SJSA1 (cell line): ENCODE data around the gene P2RX6. TPM values are rescaled to one million over a fixed set of nuclear protein-coding genes. Genes with fewer than 3 reads are reported as not detected.

Experiments
- DNase-seq, 2 experiments: peaks; one replicate each; pipeline ENCODE4 v3.0.0-alpha.2; 2015 to 2020; ENCODE audit warnings: low spot score in 2 of 2, low read depth in 1 of 2
- H3K27ac ChIP-seq: fragments of 250-450 bp; sonication (Bioruptor Pico); 2 replicates; pipeline ENCODE4 v1.5.1; 2020; ENCODE audit warnings: mild to moderate bottlenecking, moderate library complexity
- H3K27me3 ChIP-seq: fragments of 250-450 bp; sonication (Bioruptor Pico); replicated peaks from 2 replicates; pipeline ENCODE4 v1.5.1; 2020; ENCODE audit warnings: mild to moderate bottlenecking, moderate library complexity
- H3K36me3 ChIP-seq: fragments of 250-450 bp; sonication (Bioruptor Pico); 2 replicates; pipeline ENCODE4 v1.5.1; 2020; ENCODE audit warnings: mild to moderate bottlenecking
- H3K4me1 ChIP-seq: fragments of 250-450 bp; sonication (Bioruptor Pico); replicated peaks from 2 replicates; pipeline ENCODE4 v1.6.1; 2021; ENCODE audit warnings: mild to moderate bottlenecking
- H3K4me3 ChIP-seq: fragments of 250-450 bp; sonication (Bioruptor Pico); 2 replicates; pipeline ENCODE4 v1.5.1; 2020; ENCODE audit warnings: mild to moderate bottlenecking
- H3K9me3 ChIP-seq: fragments of 250-450 bp; sonication (Bioruptor Pico); replicated peaks from 2 replicates; pipeline ENCODE4 v1.5.1; 2020; ENCODE audit warnings: mild to moderate bottlenecking
- total RNA-seq: library from RNA; depleted of rRNA; stranded (reverse); fragments of >200 nt; shearing (Covaris generic); gene quantifications from 2 replicates; pipeline ENCODE4 v1.2.3, GENCODE V29; 2014

The P2RX6 gene
- total RNA-seq, 1 experiment from 2014 or later, result 0.05 TPM

- Histone ChIP-seq H3K4me3 (no peak overlapping the region), H3K9me3 (peaks cover 4% of the 10 kb centered on the region; the same call in 1 of the 2 replicates), H3K27me3 (no peaks in the 10 kb centered on the region), H3K36me3 (peaks cover 40% of the 10 kb centered on the region), H3K4me1 (peaks cover 24% of the 10 kb centered on the region), H3K27ac (no peak overlapping the region)
- DNase-seq, result no peak
Observed at GRCh38 chr22:20985720-20986119, 29.2 kb upstream of the P2RX6 start.

GRCh38 chr22:20986365-20986764 lies 28.6 kb upstream of the P2RX6 start:
- Histone ChIP-seq H3K4me1 (peaks cover 19% of the 10 kb centered on the region), H3K27me3 (no peaks in the 10 kb centered on the region), H3K9me3 (peaks cover 4% of the 10 kb centered on the region; the same call in 1 of the 2 replicates), H3K27ac (no peak overlapping the region), H3K4me3 (no peak overlapping the region), H3K36me3 (peaks cover 47% of the 10 kb centered on the region)
- DNase-seq, result no peak

- H3K4me1 ChIP-seq, result peaks cover 9% of the 10 kb centered on the region
- H3K36me3 ChIP-seq, result peaks cover 51% of the 10 kb centered on the region
- H3K4me3 ChIP-seq, result no peak overlapping the region
- no peak for DNase-seq
- no peaks in the 10 kb centered on the region for H3K9me3 ChIP-seq
- H3K27ac ChIP-seq, result no peak overlapping the region
- no peaks in the 10 kb centered on the region for H3K27me3 ChIP-seq
Observed at GRCh38 chr22:20987375-20987774, 27.6 kb upstream of the P2RX6 start.

DNA sequence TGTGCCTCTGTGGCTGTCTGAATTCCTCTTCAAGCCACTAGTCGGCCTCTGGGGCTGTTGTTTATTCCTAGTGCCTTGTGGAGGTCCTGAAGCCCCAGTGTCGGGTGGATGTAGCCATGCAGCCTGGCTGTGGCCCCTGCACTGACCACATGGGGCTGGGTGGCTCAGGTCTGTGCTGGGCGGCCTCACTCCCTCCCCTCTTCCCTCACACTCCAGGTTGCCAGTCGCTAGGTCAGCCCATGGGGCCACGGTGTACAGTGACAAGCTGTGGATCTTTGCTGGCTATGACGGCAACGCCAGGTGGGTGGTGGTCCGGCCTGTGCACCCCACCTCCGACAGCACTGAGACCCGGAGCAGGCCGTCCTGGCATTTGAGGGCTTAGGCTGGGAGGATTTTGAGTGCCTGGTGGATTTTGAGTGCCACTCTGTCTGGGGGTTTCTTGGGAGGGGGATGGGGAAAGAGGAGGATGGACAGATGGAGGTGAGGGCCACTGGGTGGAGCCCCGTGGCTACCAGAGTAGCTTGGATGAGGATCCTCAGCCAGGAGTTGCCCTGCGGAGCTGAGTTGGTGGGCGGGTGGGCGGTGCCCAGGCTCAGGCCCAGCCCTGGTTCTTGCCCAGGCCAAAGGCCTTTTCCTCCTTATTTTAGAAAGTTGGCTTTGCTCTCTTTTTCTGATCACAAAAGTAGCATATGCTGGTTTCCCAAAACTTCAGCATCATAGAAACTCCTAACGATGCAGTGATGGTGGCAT lies 26.2 kb upstream of the P2RX6 start:
- no peak overlapping the region for H3K4me3 ChIP-seq
- H3K9me3 ChIP-seq, result no peaks in the 10 kb centered on the region
- H3K27ac ChIP-seq, result no peak overlapping the region
- H3K36me3 ChIP-seq, result peaks cover 54% of the 10 kb centered on the region
- no peak for DNase-seq
- no peaks in the 10 kb centered on the region for H3K27me3 ChIP-seq
- no peaks in the 10 kb centered on the region for H3K4me1 ChIP-seq

DNA sequence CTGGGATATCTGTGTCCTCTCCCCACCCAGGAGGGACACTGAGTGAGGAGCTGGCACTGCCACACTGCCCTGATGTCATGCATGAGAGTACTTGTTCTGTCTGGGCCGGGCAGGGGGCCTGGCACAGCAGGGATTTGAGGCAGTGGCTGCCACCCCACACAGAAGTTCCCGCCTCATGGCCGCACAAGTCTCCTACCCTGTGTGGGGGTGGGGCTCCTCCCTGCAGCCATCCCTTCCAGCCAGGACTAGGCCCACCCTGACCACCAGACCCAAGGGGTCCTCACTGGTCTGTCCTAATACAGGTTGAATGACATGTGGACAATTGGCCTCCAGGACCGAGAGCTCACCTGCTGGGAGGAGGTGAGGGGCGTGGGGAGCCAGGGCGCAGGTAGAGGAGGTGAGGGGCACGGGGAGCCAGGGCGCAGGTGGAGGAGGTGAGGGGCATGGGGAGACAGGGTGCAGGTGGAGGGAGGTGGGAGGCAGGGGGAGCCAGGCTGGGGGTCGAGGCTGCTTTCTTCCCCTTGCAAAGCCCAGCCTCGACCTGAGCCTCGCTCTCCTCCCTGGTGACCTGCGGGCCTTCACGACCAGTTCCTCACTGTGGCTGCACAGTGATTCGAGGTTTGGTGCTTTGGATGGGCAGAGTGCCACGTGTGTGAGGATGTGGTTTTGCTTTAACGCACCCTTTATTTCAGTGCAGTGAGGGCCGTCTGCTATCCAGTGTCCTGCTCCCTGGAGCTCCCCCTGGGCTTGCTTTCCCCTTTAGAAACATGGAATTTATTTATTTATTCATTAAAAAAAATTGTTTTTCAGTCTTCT lies 25.4 kb upstream of the P2RX6 start:
- Histone ChIP-seq H3K9me3 (no peaks in the 10 kb centered on the region), H3K27me3 (no peaks in the 10 kb centered on the region), H3K36me3 (peaks cover 51% of the 10 kb centered on the region), H3K4me1 (no peaks in the 10 kb centered on the region), H3K27ac (no peak overlapping the region), H3K4me3 (no peak overlapping the region)
- DNase-seq, result no peak

DNA sequence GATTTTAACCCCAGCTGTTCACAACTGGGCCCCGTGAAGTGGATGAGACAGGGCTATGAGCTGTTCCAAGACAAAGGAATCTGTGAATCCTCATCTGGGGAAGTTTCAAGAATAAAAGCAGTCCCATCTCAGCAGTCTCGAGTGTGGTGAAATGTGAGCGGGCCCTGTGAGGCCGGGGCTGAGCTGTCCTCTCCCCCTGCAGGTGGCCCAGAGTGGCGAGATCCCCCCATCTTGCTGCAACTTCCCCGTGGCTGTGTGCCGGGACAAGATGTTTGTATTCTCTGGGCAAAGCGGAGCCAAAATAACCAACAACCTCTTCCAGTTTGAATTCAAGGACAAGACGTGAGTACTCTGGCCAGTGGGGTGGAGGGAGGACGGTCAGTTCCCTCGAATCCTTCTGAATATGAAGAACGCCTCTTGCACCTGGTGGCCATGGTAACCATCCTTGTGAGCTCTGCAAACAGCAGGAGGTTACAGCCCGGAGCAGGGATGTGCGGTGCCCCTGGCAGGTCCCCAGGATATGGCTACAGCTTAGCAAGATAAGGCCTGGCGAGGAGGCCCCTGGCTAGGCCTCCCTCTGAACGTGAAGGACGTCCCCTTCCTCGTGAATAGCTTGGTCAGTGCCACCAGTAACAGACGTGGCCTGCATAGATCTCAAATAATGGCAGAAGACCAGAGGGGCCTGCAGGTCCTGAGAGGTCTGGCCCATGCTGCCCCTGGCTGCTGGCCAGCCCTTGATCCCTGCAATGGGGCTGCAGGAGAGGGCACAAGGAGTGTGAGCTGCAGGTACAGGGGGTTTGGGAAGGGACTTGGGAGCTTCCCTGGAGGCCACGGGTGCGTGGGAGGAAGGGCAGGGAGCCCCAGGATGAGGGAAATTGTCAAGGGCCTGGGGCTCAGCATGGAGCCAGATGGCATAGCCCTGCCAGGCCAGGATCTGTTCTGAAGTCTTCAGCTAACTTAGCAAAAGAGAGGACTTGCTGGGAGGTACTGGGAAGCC lies 24.5 kb upstream of the P2RX6 start:
- H3K4me1 ChIP-seq, result no peaks in the 10 kb centered on the region
- peaks cover 56% of the 10 kb centered on the region for H3K36me3 ChIP-seq
- no peak overlapping the region for H3K27ac ChIP-seq
- H3K27me3 ChIP-seq, result no peaks in the 10 kb centered on the region
- H3K4me3 ChIP-seq, result no peak overlapping the region
- DNase-seq, result no peak
- no peaks in the 10 kb centered on the region for H3K9me3 ChIP-seq

DNA sequence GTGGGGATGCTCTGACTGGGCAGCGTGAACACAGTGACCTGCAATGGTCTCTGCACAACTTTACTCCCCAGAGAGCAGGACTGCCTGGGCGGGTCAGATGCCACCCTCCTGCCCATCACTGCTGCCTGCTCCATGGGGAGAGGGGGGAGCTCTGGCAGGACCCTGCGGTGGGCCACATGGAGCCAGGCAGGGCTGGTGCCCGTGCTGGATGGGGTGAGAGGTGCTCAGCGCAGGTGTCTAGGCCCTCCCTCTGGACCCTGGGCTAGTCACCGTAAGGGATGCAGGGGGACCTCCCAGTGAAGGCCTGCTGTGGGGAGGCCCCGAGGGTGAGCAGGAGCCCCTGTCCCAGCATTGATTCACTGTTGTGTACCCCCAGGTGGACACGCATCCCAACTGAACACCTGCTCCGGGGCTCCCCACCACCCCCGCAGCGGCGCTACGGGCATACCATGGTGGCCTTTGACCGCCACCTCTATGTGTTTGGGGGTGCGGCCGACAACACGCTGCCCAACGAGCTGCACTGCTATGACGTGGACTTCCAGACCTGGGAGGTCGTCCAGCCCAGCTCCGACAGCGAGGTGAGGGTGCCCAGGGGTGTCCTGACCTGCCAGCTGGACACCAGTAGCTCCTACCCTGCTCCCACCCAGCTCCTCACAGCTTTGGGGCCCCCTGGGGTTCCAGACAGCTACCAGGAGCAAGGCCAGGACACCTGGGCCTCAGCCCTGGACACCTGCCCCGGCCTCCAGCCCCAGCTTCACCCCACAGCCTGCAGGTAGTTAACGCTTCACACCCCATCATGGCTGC lies 23.5 kb upstream of the P2RX6 start:
- Histone ChIP-seq H3K4me1 (no peaks in the 10 kb centered on the region), H3K27me3 (no peaks in the 10 kb centered on the region), H3K4me3 (no peak overlapping the region), H3K27ac (no peak overlapping the region), H3K36me3 (peaks cover 53% of the 10 kb centered on the region), H3K9me3 (no peaks in the 10 kb centered on the region)
- no peak for DNase-seq

- H3K9me3 ChIP-seq, result no peaks in the 10 kb centered on the region
- DNase-seq, result no peak
- H3K4me3 ChIP-seq, result no peak overlapping the region
- no peaks in the 10 kb centered on the region for H3K4me1 ChIP-seq
- no peak overlapping the region for H3K27ac ChIP-seq
- H3K27me3 ChIP-seq, result no peaks in the 10 kb centered on the region
- peaks cover 57% of the 10 kb centered on the region for H3K36me3 ChIP-seq
Observed at GRCh38 chr22:20992056-20992442, 22.9 kb upstream of the P2RX6 start.

DNA sequence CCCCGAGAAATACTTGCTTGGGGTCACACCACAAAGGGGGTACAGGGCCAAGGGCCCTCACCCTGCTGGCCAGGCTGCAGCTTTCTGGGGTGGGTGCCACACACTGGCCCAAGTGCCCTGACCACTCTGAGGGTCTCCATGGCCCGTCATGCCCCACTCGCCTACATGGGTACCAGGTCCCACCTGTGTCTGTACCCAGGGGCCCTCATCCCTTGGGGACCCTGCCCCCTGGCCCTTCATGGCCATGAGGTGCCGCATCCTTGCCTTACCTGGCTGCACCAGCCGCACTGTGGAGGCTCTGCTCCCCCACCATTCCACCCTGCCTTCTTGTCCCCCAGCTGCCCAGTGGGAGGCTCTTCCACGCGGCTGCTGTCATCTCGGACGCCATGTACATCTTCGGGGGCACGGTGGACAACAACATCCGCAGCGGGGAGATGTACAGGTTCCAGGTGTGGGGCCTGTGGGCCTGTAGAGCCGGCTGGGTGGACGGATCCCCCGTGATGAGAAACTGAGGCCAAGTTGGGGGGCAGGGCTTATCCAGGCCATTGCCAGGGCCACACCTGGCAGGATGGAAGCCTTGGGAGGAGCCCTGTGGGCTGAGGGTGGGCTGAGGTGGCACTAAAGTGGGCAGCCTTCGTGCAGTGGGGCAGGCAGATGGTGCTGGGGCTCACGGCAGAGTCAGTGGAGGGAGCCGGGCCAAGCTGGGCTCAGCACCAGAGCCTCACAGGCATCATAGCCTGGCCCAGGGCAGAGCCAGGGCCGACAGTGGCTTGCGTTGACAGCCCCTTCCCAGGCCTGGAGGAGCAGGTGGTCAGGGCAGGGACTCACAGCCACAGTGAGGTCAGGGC lies 22.3 kb upstream of the P2RX6 start:
- no peaks in the 10 kb centered on the region for H3K27me3 ChIP-seq
- DNase-seq, result no peak
- no peak overlapping the region for H3K4me3 ChIP-seq
- no peaks in the 10 kb centered on the region for H3K9me3 ChIP-seq
- no peak overlapping the region for H3K27ac ChIP-seq
- H3K36me3 ChIP-seq, result peaks cover 61% of the 10 kb centered on the region
- no peaks in the 10 kb centered on the region for H3K4me1 ChIP-seq

DNA sequence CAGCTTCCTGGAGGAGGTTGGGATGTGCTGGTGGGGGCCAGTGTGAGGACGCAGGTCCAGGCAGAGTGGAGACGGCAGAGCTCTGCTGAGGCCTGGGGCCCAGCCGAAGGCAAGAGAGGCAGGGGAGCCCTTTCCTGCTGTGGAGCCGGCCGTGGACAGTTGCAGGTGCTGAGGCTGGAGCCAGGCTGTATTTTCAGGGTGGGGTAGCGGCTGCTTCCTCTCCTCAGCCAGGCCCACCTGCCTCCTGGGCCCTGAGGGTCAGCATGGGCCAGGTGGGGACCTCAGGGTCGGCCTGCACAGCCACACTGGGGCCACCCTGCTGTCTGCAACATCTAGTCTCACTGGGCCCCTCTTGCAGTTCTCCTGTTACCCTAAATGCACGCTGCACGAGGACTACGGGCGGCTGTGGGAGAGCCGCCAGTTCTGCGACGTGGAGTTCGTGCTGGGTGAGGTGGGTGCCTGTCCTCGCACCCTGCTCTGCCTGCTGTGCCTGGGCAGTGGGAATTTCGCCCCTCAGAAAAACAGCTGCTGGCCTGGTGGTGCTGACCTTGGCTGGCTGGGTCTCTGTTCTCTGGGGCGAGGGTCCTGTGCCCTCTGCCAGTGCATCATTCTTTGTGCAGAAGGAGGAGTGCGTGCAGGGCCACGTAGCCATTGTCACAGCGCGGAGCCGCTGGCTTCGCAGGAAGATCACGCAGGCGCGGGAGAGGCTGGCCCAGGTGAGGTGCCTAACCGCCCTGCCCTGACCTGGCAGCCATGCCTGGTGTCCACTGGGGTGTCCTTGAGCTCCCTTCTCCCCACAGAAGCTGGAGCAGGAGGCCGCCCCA lies 21.4 kb upstream of the P2RX6 start:
- H3K27ac ChIP-seq, result no peak overlapping the region
- peaks cover 61% of the 10 kb centered on the region for H3K36me3 ChIP-seq

GRCh38 chr22:20994128-20994901 lies 20.6 kb upstream of the P2RX6 start:
- H3K4me3 ChIP-seq, result no peak overlapping the region
- H3K4me1 ChIP-seq, result no peaks in the 10 kb centered on the region
- DNase-seq, result no peak
- no peaks in the 10 kb centered on the region for H3K9me3 ChIP-seq
- peaks cover 67% of the 10 kb centered on the region for H3K36me3 ChIP-seq
- H3K27me3 ChIP-seq, result no peaks in the 10 kb centered on the region
- H3K27ac ChIP-seq, result no peak overlapping the region

More for the DNA sequence above, 21.4 kb upstream of the P2RX6 start:
- no peak for DNase-seq
- Histone ChIP-seq H3K4me3 (no peak overlapping the region), H3K4me1 (no peaks in the 10 kb centered on the region), H3K9me3 (no peaks in the 10 kb centered on the region), H3K27me3 (no peaks in the 10 kb centered on the region)
